GM12878 (cell line): ENCODE results near the gene RAPSN. TPM values are rescaled to one million over a fixed set of nuclear protein-coding genes. Genes with fewer than 3 reads are reported as not detected.

Experiments used
- ATAC-seq: fragments of 200-7000 bp; cut with Tn5 transposase; 3 replicates; pipeline ENCODE4 v1.9.1; 2020; ENCODE audit warnings: mild to moderate bottlenecking, moderate library complexity
- BruUV-seq: library from RNA; stranded (reverse); fragments of 400-500 nt; replicated peaks from 2 replicates; lab custom pipeline; 2021; lab: Mats Ljungman, UMichigan
- CTCF ChIA-PET: fragments of 300-600 bp; sonication (Branson Sonifier 250); formaldehyde crosslinking; extraction: SDS; loops from one replicate; lab custom pipeline; 2021; ENCODE audit warnings: inconsistent platforms; lab: Yijun Ruan, JAX
- POLR2A ChIA-PET: fragments of 350-600 bp; formaldehyde crosslinking; extraction: SDS; loops from one replicate; lab custom pipeline; 2021; ENCODE audit warnings: inconsistent platforms; lab: Charles Lee
- RAD21 ChIA-PET: fragments of 300-600 bp; sonication (Branson Sonifier 250); formaldehyde crosslinking; loops from one replicate; lab custom pipeline; 2023; ENCODE audit warnings: antibody characterized with exemption; ENCODE audit not compliant: unreplicated experiment; lab: Charles Lee
- SMC1A ChIA-PET: fragments of 300-600 bp; sonication (Branson Sonifier 250); formaldehyde crosslinking; loops from one replicate; lab custom pipeline; 2023; ENCODE audit not compliant: unreplicated experiment, uncharacterized antibody; lab: Charles Lee
- DNase-seq: peaks from one replicate; pipeline ENCODE4 v3.0.0-alpha.2; 2011; ENCODE audit warnings: low read depth, low spot score
- FAIRE-seq: peaks from 3 replicates; lab custom pipeline; 2011; peaks lifted over from hg19 to GRCh38; lab: Jason Lieb, UNC
- H2AFZ ChIP-seq: 2 replicates; pipeline ENCODE4 v1.6.0; 2011; ENCODE audit warnings: low read depth, low read length, control low read depth; ENCODE audit not compliant: control insufficient read depth
- H3K27ac ChIP-seq: 2 replicates; pipeline ENCODE4 v1.5.1; 2011; ENCODE audit warnings: control low read depth; ENCODE audit not compliant: control insufficient read depth, insufficient read depth
- H3K27me3 ChIP-seq, 2 experiments: replicated peaks in 1 of 2; 2 replicates each; pipeline versions ENCODE4 v1.6.0 to v1.6.1; 2011; ENCODE audit warnings: low read length in 1 of 2; ENCODE audit not compliant: control insufficient read depth in 2 of 2, insufficient read depth in 2 of 2
- H3K36me3 ChIP-seq, 2 experiments: 2 replicates each; pipeline ENCODE4 v1.5.1; 2011; ENCODE audit warnings: low read length in 1 of 2; ENCODE audit not compliant: control insufficient read depth in 2 of 2, insufficient read depth in 2 of 2
- H3K4me1 ChIP-seq: 2 replicates; pipeline ENCODE4 v1.6.1; 2011; ENCODE audit warnings: mild to moderate bottlenecking, low read length, moderate library complexity, mixed read lengths; ENCODE audit not compliant: control insufficient read depth, insufficient read depth
- H3K4me2 ChIP-seq: 2 replicates; pipeline ENCODE4 v1.6.0; 2011; ENCODE audit warnings: control low read depth; ENCODE audit not compliant: control insufficient read depth, insufficient read depth
- H3K4me3 ChIP-seq: fragments of 200-600 bp; sonication (generic); 2 replicates; pipeline ENCODE4 v1.5.1; 2016
- H3K79me2 ChIP-seq: 2 replicates; pipeline ENCODE4 v1.6.0; 2011; ENCODE audit warnings: low read length; ENCODE audit not compliant: control insufficient read depth, insufficient read depth
- H3K9ac ChIP-seq: 2 replicates; pipeline ENCODE4 v1.8.0; 2011; ENCODE audit warnings: low read length, control low read depth, mixed read lengths; ENCODE audit not compliant: control insufficient read depth, insufficient read depth
- H3K9me3 ChIP-seq: replicated peaks from 3 replicates; pipeline ENCODE4 v1.5.1; 2011; ENCODE audit warnings: mild to moderate bottlenecking, low read length; ENCODE audit not compliant: control insufficient read depth, insufficient read depth
- H4K20me1 ChIP-seq: 2 replicates; pipeline ENCODE4 v1.6.0; 2011; ENCODE audit not compliant: control insufficient read depth, insufficient read depth
- ATF2 ChIP-seq: IDR thresholded peaks from 2 replicates; pipeline ENCODE4 v1.6.1; 2012; ENCODE audit warnings: low read length, inconsistent platforms
- IKZF2 ChIP-seq, 2 experiments: fragments of 450-650 bp; IDR thresholded peaks; 2 replicates each; pipeline ENCODE4 v1.6.1; 2017; ENCODE audit warnings: mild to moderate bottlenecking in 2 of 2, moderate library complexity in 2 of 2
- KDM1A ChIP-seq: fragments of 200-600 bp; sonication (generic); IDR thresholded peaks from 2 replicates; pipeline ENCODE4 v1.6.1; 2016; ENCODE audit warnings: borderline replicate concordance
- MYC ChIP-seq: IDR thresholded peaks from 2 replicates; pipeline ENCODE4 v1.6.1; 2011; ENCODE audit warnings: mild to moderate bottlenecking, low read length, moderate library complexity, inconsistent platforms; ENCODE audit not compliant: insufficient read depth, insufficient replicate concordance, insufficient read length, severe bottlenecking
- NFYB ChIP-seq: IDR thresholded peaks from 2 replicates; pipeline ENCODE4 v1.6.1; 2011; ENCODE audit warnings: low read depth, mild to moderate bottlenecking, low read length, improper control_type of control experiment, moderate library complexity; ENCODE audit not compliant: insufficient read depth
- NR2C2 ChIP-seq: IDR thresholded peaks from 2 replicates; pipeline ENCODE4 v1.6.1; 2011; ENCODE audit warnings: borderline replicate concordance, low read depth; ENCODE audit not compliant: control insufficient read depth, insufficient read length
- POLR2AphosphoS5 ChIP-seq: IDR thresholded peaks from 2 replicates; pipeline ENCODE4 v1.6.1; 2011; ENCODE audit warnings: mild to moderate bottlenecking, low read length, inconsistent platforms
- RBBP5 ChIP-seq: fragments of 200-600 bp; sonication (generic); conservative IDR thresholded peaks from 2 replicates; pipeline ENCODE4 v1.6.1; 2016
- TAF1 ChIP-seq: IDR thresholded peaks from 2 replicates; pipeline ENCODE4 v1.6.1; 2011; ENCODE audit warnings: mild to moderate bottlenecking, low read depth, low read length, borderline replicate concordance
- ZBTB11 ChIP-seq: fragments of 450-650 bp; formaldehyde crosslinking; IDR thresholded peaks from 2 replicates; pipeline ENCODE4 v1.5.0; 2022; ENCODE audit warnings: mild to moderate bottlenecking, missing genetic modification characterization
- ZBTB33 ChIP-seq: fragments of 450-650 bp; IDR thresholded peaks from 2 replicates; pipeline ENCODE4 v1.6.1; 2017; ENCODE audit warnings: mild to moderate bottlenecking
- ZNF24 ChIP-seq: fragments of 450-650 bp; IDR thresholded peaks from 2 replicates; pipeline ENCODE4 v1.6.1; 2017; ENCODE audit warnings: antibody characterized with exemption, mild to moderate bottlenecking
- ZNF592 ChIP-seq: fragments of 450-650 bp; IDR thresholded peaks from 2 replicates; pipeline ENCODE4 v1.6.1; 2017; ENCODE audit warnings: mild to moderate bottlenecking, moderate library complexity
- ZNF622 ChIP-seq: fragments of 450-650 bp; IDR thresholded peaks from 2 replicates; pipeline ENCODE4 v1.6.1; 2017; ENCODE audit warnings: mild to moderate bottlenecking, inconsistent platforms
- WGBS: methylation state at CpG from one replicate; pipeline ENCODE4 v1.1.6; 2016; ENCODE audit warnings: low lambda C conversion rate; ENCODE audit not compliant: insufficient replicate concordance, insufficient coverage; ENCODE audit errors: missing lambda C conversion rate; 5-methylcytosine and 5-hydroxymethylcytosine counted together
- in situ Hi-C: fragments of 300-500 bp; cut with MboI; formaldehyde crosslinking; loops from 9 replicates; pipeline ENCODE4 v1.14.3; 2018; ENCODE audit warnings: mixed read lengths
- intact Hi-C: fragments of 100-400 bp; cut with micrococcal nuclease; formaldehyde crosslinking; loops from one replicate; pipeline ENCODE4 v1.14.2; 2022; ENCODE audit not compliant: unreplicated experiment
- polyA plus RNA-seq, 11 experiments: library from polyadenylated mRNA; depleted of rRNA in 4 of 11; unstranded in 6 of 11; stranded (reverse) in 5 of 11; fragments of >200 nt; fragmentation: Nextera tagmentation in 4 of 11; fragmentation: Illumina TruSeq in 1 of 11; extraction: Ambion mirVana in 4 of 11; extraction: Trizol in 1 of 11; gene quantifications; 1 replicate in 1 of 11; 2 replicates in 10 of 11; pipeline versions ENCODE4 v1.2.1 to v1.2.3, GENCODE V29; 2011 to 2016; ENCODE audit warnings: inconsistent platforms in 2 of 11, missing spikeins in 2 of 11, low read depth in 1 of 11
- total RNA-seq, 4 experiments: library from RNA; depleted of rRNA in 3 of 4; stranded (reverse); fragments of >200 nt in 3 of 4; fragmentation: Illumina TruSeq in 1 of 4; extraction: Trizol in 1 of 4; gene quantifications; 2 replicates each; pipeline versions ENCODE4 v1.2.1 to v1.2.3, GENCODE V29; 2013 to 2021

The RAPSN gene
- total and polyA plus RNA-seq, 10 of the 15 experiments (the other 5 are each of a cell fraction or from before 2014, with no cell fraction given): 0.08 to 0.23 (median 0.14) TPM; not detected in 6

- in situ Hi-C loops (no loop called here), intact Hi-C loops (no loop called here)
- no peaks in the 10 kb centered on the region for H3K36me3 ChIP-seq
- no peaks in the 10 kb centered on the region for H3K4me1 ChIP-seq
- H2AFZ ChIP-seq: no peak overlapping the region
- FAIRE-seq: no peak
- no peak overlapping the region for H3K4me3 ChIP-seq
- RAD21 ChIA-PET: no interaction called here
- SMC1A ChIA-PET: no interaction called here
- H3K9ac ChIP-seq: no peak overlapping the region
- no peaks in the 10 kb centered on the region for H3K27me3 ChIP-seq
- ATAC-seq: no peak
- POLR2A ChIA-PET: no interaction called here
- H3K27ac ChIP-seq: no peak overlapping the region
- no peaks in the 10 kb centered on the region for H3K79me2 ChIP-seq
- H4K20me1 ChIP-seq: no peaks in the 10 kb centered on the region
- DNase-seq: no peak
- CTCF ChIA-PET: interaction anchor here (0.7 kb wide), 1 partner anchor 14 kb away, joined by 4 read pairs; no protein-coding TSS in a partner anchor
- H3K4me2 ChIP-seq: no peak overlapping the region
- H3K9me3 ChIP-seq: no peaks in the 10 kb centered on the region
- WGBS: 35% methylated on average over 8 of the region's 8 CpGs
- BruUV-seq: no TSS peak
- TF ChIP-seq KDM1A: no peak
- TF ChIP-seq NFYB: no peak
- TF ChIP-seq ZBTB11 (CRISPR knock-in tag): no peak
- no peak for TF ChIP-seq IKZF2 (IDR thresholded peaks at IDR 0.05)
- no peak for TF ChIP-seq TAF1
- no peak for TF ChIP-seq ATF2
- TF ChIP-seq NR2C2: no peak
- TF ChIP-seq POLR2AphosphoS5: no peak
- no peak for TF ChIP-seq ZBTB33
- TF ChIP-seq ZNF622: no peak
- no peak for TF ChIP-seq MYC
- TF ChIP-seq RBBP5: no peak
- TF ChIP-seq ZNF592: no peak
- TF ChIP-seq ZNF24: no peak
These were observed 6.4 kb downstream of the RAPSN start for GRCh38 chr11:47442514-47442913.
